Fibroblast of skin of right biceps (primary cell): ENCODE measurements around the gene TPRG1.

Experiments
- DNase-seq: peaks from one replicate; pipeline ENCODE4 v3.0.0-alpha.2; 2013

Gene TPRG1

GRCh38 chr3:189233225-189233858 lies 61.6 kb downstream of the TPRG1 start:
- peak; percentile 70 for DNase-seq

DNA sequence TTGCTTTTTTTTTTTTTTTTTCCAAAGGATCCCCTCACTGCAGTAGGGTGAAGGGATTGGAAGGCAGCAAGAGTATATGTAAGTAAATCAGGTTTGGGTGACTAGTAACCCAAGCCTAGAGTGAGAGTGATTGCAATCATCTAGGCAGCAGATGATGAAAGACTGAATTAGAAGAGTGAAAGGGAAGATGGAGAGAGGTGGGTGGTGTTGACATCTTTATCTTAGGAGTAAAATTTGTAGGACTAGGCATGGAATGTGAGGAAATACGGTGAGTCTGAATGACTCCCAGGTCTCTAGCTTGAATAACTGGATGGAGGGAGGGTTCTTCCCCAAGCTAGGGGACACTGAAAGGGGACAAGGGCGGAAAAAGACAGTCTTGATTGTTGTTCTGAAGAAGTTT lies 63.4 kb downstream of the TPRG1 start:
- DNase-seq, result peak; percentile 32

GRCh38 chr3:189236352-189236751 lies 64.6 kb downstream of the TPRG1 start:
- peak; percentile 6 for DNase-seq

- DNase-seq, result peak; percentile 50
Measured at GRCh38 chr3:189237526-189237925, 65.8 kb downstream of the TPRG1 start.

GRCh38 chr3:189238071-189238470 lies 66.3 kb downstream of the TPRG1 start:
- peak; percentile 20 for DNase-seq

- DNase-seq, result peak; percentile 14
Measured at GRCh38 chr3:189239616-189240015, 67.8 kb downstream of the TPRG1 start.

DNA sequence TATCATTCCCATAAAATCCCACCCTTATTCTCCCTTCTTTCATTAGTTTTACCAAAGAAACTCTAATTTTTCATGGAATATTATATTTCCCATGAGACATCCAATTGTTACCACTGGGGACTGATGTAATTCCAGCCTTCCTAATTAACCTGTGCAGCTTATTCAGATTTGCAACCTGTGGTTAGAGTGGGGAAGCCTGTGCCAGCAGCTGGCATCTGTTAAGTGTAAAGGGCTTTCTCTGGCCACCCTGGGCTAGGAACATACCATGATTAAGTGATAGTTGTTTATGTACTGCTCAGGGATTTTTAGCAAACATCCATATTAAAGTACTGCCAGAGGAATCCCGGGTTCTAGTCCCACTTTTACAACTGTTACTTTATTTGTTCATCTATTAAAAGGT lies 78.2 kb downstream of the TPRG1 start:
- DNase-seq, result no peak

DNA sequence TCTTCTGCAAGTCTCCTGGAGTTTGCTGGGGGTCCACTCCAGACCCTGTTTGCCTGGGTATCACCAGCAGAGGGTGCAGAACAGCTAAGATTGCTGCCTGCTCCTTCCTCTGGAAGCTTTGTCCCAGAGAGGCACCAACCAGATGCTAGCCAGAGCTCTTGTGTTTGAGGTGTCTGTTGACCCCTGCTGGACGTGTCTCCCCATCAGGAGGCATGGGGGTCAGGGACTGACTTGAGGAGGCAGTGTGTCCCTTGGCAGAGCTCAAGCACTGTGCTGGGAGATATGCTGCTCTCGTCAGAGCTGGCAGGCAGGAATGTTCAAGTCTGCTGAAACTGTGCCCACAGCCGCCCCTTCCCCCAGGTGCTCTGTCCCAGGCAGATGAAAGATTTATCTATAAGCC lies 86.5 kb downstream of the TPRG1 start:
- DNase-seq, result no peak

- peak; percentile 60 for DNase-seq
Measured at GRCh38 chr3:189260556-189261493, 89.1 kb downstream of the TPRG1 start.

- DNase-seq, result peak; percentile 18
Measured at GRCh38 chr3:189262746-189263145, 91.0 kb downstream of the TPRG1 start.

- DNase-seq, result peak; percentile 43
Measured at GRCh38 chr3:189267981-189268613, 96.3 kb downstream of the TPRG1 start.

GRCh38 chr3:189269365-189269764 lies 97.6 kb downstream of the TPRG1 start:
- DNase-seq, result peak; percentile 66

GRCh38 chr3:189270248-189270832 lies 98.6 kb downstream of the TPRG1 start:
- peak; percentile 86 for DNase-seq

GRCh38 chr3:189272500-189273119 lies 100.8 kb downstream of the TPRG1 start:
- DNase-seq, result no peak

DNA sequence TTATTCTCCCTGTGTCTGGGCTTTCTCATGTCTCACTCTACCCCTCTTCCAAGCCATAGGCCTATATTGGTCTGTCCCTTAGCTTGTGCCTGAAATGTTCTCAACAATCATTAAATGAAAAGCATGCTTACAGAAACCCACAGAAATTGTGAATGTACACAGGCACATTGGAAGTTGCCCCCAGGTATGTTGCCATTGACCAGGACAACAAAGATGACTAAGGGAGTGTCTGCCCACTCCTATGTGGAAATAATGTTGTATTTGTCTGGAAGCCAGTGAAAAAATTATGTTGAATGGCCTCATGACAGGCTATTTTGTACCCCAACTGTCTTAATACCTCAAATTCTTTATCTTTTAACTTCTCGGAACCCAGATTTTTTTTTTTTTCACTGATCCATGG lies 102.0 kb downstream of the TPRG1 start:
- DNase-seq, result no peak

- DNase-seq, result no peak
Measured at GRCh38 chr3:189275182-189275581, 103.4 kb downstream of the TPRG1 start.

GRCh38 chr3:189275852-189276251 lies 104.1 kb downstream of the TPRG1 start:
- no peak for DNase-seq

DNA sequence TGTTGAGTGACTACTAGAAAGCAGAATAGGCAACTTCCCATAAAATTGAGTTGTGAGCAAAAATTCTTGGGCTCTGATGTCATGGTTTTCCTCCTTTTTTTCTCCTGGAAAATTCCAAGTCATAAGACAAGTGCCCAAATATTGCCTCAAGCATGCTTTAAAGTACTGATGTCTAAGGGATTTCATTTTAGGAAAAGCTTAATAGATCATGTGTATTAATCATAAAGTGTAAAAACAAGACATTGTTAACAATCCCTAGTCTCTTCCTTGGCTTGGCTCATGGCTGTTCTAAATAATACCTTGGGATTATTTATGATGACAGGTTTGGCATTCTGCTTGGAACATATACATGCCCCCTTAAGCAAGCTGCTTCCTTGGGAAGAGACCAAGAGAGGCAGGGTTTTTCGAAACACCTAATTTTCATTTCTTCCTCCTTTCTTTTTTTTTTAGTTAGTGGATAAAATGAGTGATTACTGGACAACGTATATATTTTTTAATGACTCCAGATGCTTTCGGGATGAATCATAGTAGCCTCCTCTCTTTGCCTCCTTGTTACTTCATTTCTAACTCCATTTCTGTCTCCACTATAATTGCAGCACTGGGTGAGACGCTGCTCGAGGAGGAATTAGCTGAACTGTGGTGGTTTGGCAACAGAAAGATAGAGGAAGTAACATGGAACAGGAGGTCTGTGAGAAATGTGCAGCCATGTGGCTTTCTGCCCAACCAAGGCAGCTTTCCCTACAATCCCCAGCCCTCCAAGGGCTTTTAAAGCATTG lies 104.9 kb downstream of the TPRG1 start:
- DNase-seq, result peak; percentile 99

DNA sequence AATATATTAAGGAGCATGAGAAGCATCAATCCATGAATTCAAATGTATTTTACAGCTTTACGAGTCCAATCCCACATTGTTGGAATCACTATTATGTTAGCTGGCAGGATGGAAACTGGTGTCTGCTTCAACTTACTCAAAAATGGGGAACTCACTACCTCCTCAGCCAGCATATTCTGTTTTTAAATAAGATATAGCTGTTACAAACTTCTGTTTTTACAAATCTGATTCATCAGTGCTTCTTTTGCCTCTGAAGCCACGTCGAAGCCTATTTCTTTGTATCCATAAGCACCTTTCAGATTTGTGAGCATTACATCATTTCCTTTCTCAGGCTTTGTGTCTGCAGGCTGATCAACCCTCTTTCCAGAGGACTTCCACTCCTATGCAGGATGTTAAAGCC lies 105.9 kb downstream of the TPRG1 start:
- peak; percentile 65 for DNase-seq

DNA sequence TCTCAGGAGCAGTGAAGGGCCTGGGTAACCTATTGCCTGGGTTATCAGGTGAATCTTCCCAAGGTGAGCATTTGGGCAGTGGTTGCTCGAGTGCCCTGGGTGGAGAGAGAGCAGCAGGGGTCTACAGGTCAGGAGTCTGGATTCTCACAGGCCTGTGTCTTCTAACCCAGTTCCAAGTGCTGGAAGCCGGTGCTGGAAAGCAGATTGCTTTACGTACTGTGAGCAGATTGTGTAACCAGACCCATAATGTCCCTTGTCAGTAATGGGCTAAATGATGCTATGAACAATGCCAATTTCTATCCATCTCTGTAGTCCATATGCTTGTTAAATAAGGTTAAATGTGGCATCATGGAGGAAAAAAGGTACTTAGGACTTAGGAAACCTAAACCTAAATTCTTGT lies 106.5 kb downstream of the TPRG1 start:
- DNase-seq, result no peak

- DNase-seq, result no peak
Measured at GRCh38 chr3:189282189-189282588, 110.4 kb downstream of the TPRG1 start.

- DNase-seq, result peak; percentile 77
Measured at GRCh38 chr3:189282741-189283140, 111.0 kb downstream of the TPRG1 start.
